Parathyroid adenoma (tissue), 2 donors: ENCODE results near the gene SUN5.

Experiments used
- H2AFZ ChIP-seq: fragments of 300-600 bp; sonication (generic); one replicate; pipeline ENCODE4 v1.7.0; 2017; ENCODE audit warnings: antibody characterized with exemption, mild to moderate bottlenecking
- H3K27ac ChIP-seq: fragments of 300-600 bp; sonication (generic); one replicate; pipeline ENCODE4 v1.7.0; 2017
- H3K27me3 ChIP-seq: fragments of 300-600 bp; sonication (generic); one replicate; pipeline ENCODE4 v1.7.0; 2017; ENCODE audit warnings: low read length; ENCODE audit not compliant: control insufficient read depth, insufficient read depth
- H3K36me3 ChIP-seq: fragments of 300-600 bp; sonication (generic); one replicate; pipeline ENCODE4 v1.7.0; 2017; ENCODE audit warnings: low read length; ENCODE audit not compliant: control insufficient read depth, insufficient read depth
- H3K4me1 ChIP-seq: fragments of 300-600 bp; sonication (generic); one replicate; pipeline ENCODE4 v1.7.0; 2017; ENCODE audit warnings: control low read depth
- H3K4me2 ChIP-seq: fragments of 300-600 bp; sonication (generic); one replicate; pipeline ENCODE4 v1.7.0; 2017; ENCODE audit warnings: low read length
- H3K4me3 ChIP-seq: fragments of 300-600 bp; sonication (generic); one replicate; pipeline ENCODE4 v1.7.0; 2017; ENCODE audit warnings: low read depth, low read length
- H3K79me2 ChIP-seq: fragments of 300-600 bp; sonication (generic); one replicate; pipeline ENCODE4 v1.7.0; 2017; ENCODE audit warnings: control low read depth
- H3K9ac ChIP-seq: fragments of 300-600 bp; sonication (generic); one replicate; pipeline ENCODE4 v1.7.0; 2017; ENCODE audit warnings: mild to moderate bottlenecking
- H3K9me3 ChIP-seq: fragments of 300-600 bp; sonication (generic); one replicate; pipeline ENCODE4 v1.7.0; 2017; ENCODE audit warnings: low read length; ENCODE audit not compliant: control insufficient read depth
- CTCF ChIP-seq: fragments of 300-600 bp; sonication (generic); IDR thresholded peaks from one replicate; pipeline ENCODE4 v1.7.0; 2017; ENCODE audit warnings: antibody characterized with exemption, mild to moderate bottlenecking
- donor health status: primary hyperparathyroidism.

SUN5 gene

GRCh38 chr20:33034901-33035492, 30.8 kb upstream of the SUN5 start:
- H3K4me2 ChIP-seq: no peak overlapping the region
- H3K27me3 ChIP-seq: no peaks in the 10 kb centered on the region
- no peak overlapping the region for H3K4me3 ChIP-seq
- H3K9me3 ChIP-seq: no peaks in the 10 kb centered on the region
- H3K36me3 ChIP-seq: no peaks in the 10 kb centered on the region
- no peaks in the 10 kb centered on the region for H3K79me2 ChIP-seq
- TF ChIP-seq CTCF: no peak
- H3K9ac ChIP-seq: no peak overlapping the region
- H3K4me1 ChIP-seq: no peaks in the 10 kb centered on the region
- H2AFZ ChIP-seq: no peak overlapping the region
- H3K27ac ChIP-seq: no peak overlapping the region

GRCh38 chr20:33034115-33034514, 29.9 kb upstream of the SUN5 start:
- Histone ChIP-seq H3K27me3 (no peaks in the 10 kb centered on the region), H3K36me3 (no peaks in the 10 kb centered on the region), H3K9ac (no peak overlapping the region), H2AFZ (no peak overlapping the region), H3K4me2 (no peak overlapping the region), H3K4me1 (no peaks in the 10 kb centered on the region), H3K9me3 (no peaks in the 10 kb centered on the region), H3K79me2 (no peaks in the 10 kb centered on the region), H3K4me3 (no peak overlapping the region), H3K27ac (no peak overlapping the region)
- no peak for TF ChIP-seq CTCF

GRCh38 chr20:33033381-33033780, 29.1 kb upstream of the SUN5 start:
- Histone ChIP-seq H3K27ac (no peak overlapping the region), H2AFZ (no peak overlapping the region), H3K9ac (no peak overlapping the region), H3K4me3 (no peak overlapping the region), H3K4me2 (no peak overlapping the region), H3K9me3 (no peaks in the 10 kb centered on the region), H3K79me2 (no peaks in the 10 kb centered on the region), H3K4me1 (no peaks in the 10 kb centered on the region), H3K27me3 (no peaks in the 10 kb centered on the region), H3K36me3 (no peaks in the 10 kb centered on the region)
- TF ChIP-seq CTCF: no peak

- H3K79me2 ChIP-seq: no peaks in the 10 kb centered on the region
- H3K4me1 ChIP-seq: no peaks in the 10 kb centered on the region
- H3K36me3 ChIP-seq: no peaks in the 10 kb centered on the region
- H3K4me3 ChIP-seq: no peak overlapping the region
- no peaks in the 10 kb centered on the region for H3K27me3 ChIP-seq
- no peaks in the 10 kb centered on the region for H3K9me3 ChIP-seq
- no peak overlapping the region for H2AFZ ChIP-seq
- no peak overlapping the region for H3K4me2 ChIP-seq
- no peak overlapping the region for H3K9ac ChIP-seq
- H3K27ac ChIP-seq: no peak overlapping the region
- TF ChIP-seq CTCF: no peak
These were observed 28.3 kb upstream of the SUN5 start for GRCh38 chr20:33032555-33032954.

- Histone ChIP-seq H3K36me3 (no peaks in the 10 kb centered on the region), H3K27me3 (peaks cover 3% of the 10 kb centered on the region), H3K27ac (no peak within 1 kb of the TSS), H3K9me3 (no peaks in the 10 kb centered on the region), H2AFZ (no peak within 1 kb of the TSS), H3K4me2 (no peak within 1 kb of the TSS), H3K4me3 (no peak within 1 kb of the TSS), H3K79me2 (no peaks in the 10 kb centered on the region), H3K9ac (no peak within 1 kb of the TSS), H3K4me1 (no peaks in the 10 kb centered on the region)
- TF ChIP-seq CTCF: no peak
These were observed 27.3 kb upstream of the SUN5 start, which contains the start of gene BPIFB6 for GRCh38 chr20:33031531-33031930. Gene BPIFB6, plus strand, starts transcription at chr20:33031648. Its CDS starts 0 bp downstream, at chr20:33031648.
